Muscle layer of colon (tissue), 2 donors: ENCODE data around the gene LMO1.

Experiments
- H3K27ac ChIP-seq: one replicate; pipeline ENCODE4 v1.7.0; 2013; ENCODE audit warnings: low read depth, mild to moderate bottlenecking, low read length, moderate library complexity
- H3K27me3 ChIP-seq, 2 donors: one replicate each; pipeline ENCODE4 v1.7.0; 2013; ENCODE audit warnings: low read length in 2 of 2, mild to moderate bottlenecking in 2 of 2; ENCODE audit not compliant: insufficient read depth in 2 of 2, control insufficient read depth in 1 of 2
- H3K36me3 ChIP-seq: one replicate; pipeline ENCODE4 v1.7.0; 2013; ENCODE audit warnings: mild to moderate bottlenecking, low read length; ENCODE audit not compliant: insufficient read depth
- H3K4me1 ChIP-seq: one replicate; pipeline ENCODE4 v1.7.0; 2013; ENCODE audit warnings: mild to moderate bottlenecking, low read length; ENCODE audit not compliant: insufficient read depth
- H3K4me3 ChIP-seq, 2 donors: one replicate each; pipeline ENCODE4 v1.7.0; 2013; ENCODE audit warnings: low read length in 2 of 2, low read depth in 1 of 2, mild to moderate bottlenecking in 1 of 2, moderate library complexity in 1 of 2
- H3K9ac ChIP-seq: one replicate; pipeline ENCODE4 v1.7.0; 2013; ENCODE audit warnings: low read length
- H3K9me3 ChIP-seq: one replicate; pipeline ENCODE4 v1.7.0; 2013; ENCODE audit warnings: mild to moderate bottlenecking, low read length
- donor health status: abdominal sarcoma.
- donor health status: Adenocarcinoma of cecum.

LMO1 gene

GRCh38 chr11:8260202-8260966 lies 3.3 kb downstream of the LMO1 start:
- Histone ChIP-seq H3K27ac (no peak overlapping the region), H3K4me3 (no peak overlapping the region)

DNA sequence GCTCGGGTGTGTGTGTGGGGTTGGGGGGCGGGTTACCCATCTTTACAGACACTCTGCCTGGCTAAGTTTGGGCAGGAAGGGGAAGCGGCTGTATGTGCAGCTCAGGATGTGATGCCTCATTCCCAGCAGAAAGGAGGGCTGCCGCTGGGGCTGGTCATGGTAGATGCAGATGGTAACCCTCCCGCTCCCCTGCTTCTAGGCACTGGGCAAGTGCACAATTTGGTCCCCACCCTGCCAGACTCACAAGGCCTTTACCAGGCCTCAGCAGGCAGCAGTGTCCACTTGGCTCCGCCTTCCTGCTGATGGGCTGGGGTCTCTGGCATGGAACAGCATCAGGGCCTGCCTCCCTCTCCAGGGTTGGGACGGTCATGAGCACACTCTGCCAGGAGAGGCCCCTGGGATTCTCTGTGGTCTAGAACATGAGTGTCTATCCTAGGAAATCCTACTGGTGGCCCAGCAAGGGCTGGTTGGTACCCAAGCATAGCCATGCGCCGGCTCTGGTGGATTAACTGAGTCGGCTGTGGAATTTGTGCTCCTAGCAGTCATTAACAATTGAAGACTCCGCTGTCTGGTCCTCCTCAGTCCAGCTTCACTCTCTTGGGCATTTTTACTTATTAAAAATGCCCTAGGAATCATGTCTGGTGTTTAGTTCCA lies 4.2 kb downstream of the LMO1 start:
- Histone ChIP-seq H3K36me3 (no peaks in the 10 kb centered on the region), H3K9me3 (no peaks in the 10 kb centered on the region), H3K9ac (no peak overlapping the region), H3K27ac (no peak overlapping the region), H3K4me1 (peaks cover 7% of the 10 kb centered on the region), H3K4me3 (no peak overlapping the region), H3K27me3 (peaks cover 0 to 8% of the 10 kb centered on the region in 2 donors)

More at GRCh38 chr11:8260202-8260966, 3.3 kb downstream of the LMO1 start:
- Histone ChIP-seq H3K9ac (no peak overlapping the region), H3K36me3 (no peaks in the 10 kb centered on the region), H3K27me3 (peaks cover 5 to 13% of the 10 kb centered on the region in 2 donors), H3K9me3 (no peaks in the 10 kb centered on the region), H3K4me1 (peaks cover 7% of the 10 kb centered on the region)

DNA sequence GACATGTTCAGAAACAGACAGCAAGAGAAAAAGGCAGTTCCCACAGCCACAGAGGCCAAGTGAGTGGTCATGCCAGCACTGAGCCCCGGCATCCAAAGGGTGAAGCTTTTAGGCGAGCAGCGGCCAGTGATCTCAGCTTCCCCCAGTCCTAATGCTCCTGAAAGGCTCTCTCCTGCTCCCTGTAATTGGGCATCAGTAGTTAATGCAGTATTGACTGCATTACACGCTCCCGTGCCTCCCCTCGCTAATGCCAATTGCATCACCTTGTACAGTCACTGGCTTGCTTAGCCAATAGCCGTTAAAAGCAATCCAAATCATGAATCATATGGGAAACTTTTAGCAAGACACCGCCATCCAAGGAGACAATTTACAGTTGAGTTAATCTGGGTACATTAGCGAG lies 4.9 kb downstream of the LMO1 start:
- Histone ChIP-seq H3K9ac (no peak overlapping the region), H3K27ac (no peak overlapping the region), H3K27me3 (peaks cover 0 to 8% of the 10 kb centered on the region in 2 donors)

GRCh38 chr11:8258289-8258688 lies 5.4 kb downstream of the LMO1 start:
- H3K9ac ChIP-seq: no peak overlapping the region
- H3K4me1 ChIP-seq: peaks cover 4% of the 10 kb centered on the region
- no peaks in the 10 kb centered on the region for H3K36me3 ChIP-seq
- H3K27me3 ChIP-seq: peaks cover 0 to 7% of the 10 kb centered on the region in 2 donors
- no peak overlapping the region for H3K4me3 ChIP-seq
- H3K9me3 ChIP-seq: no peaks in the 10 kb centered on the region
- H3K27ac ChIP-seq: no peak overlapping the region

More for the DNA sequence above, 4.9 kb downstream of the LMO1 start:
- Histone ChIP-seq H3K36me3 (no peaks in the 10 kb centered on the region), H3K9me3 (no peaks in the 10 kb centered on the region), H3K4me1 (peaks cover 4% of the 10 kb centered on the region), H3K4me3 (no peak overlapping the region)

GRCh38 chr11:8257003-8257664 lies 6.5 kb downstream of the LMO1 start:
- Histone ChIP-seq H3K27me3 (peaks cover 0 to 5% of the 10 kb centered on the region in 2 donors), H3K9ac (no peak overlapping the region), H3K9me3 (no peaks in the 10 kb centered on the region), H3K4me3 (no peak overlapping the region), H3K27ac (no peak overlapping the region), H3K36me3 (no peaks in the 10 kb centered on the region), H3K4me1 (peaks cover under 1% of the 10 kb centered on the region)

DNA sequence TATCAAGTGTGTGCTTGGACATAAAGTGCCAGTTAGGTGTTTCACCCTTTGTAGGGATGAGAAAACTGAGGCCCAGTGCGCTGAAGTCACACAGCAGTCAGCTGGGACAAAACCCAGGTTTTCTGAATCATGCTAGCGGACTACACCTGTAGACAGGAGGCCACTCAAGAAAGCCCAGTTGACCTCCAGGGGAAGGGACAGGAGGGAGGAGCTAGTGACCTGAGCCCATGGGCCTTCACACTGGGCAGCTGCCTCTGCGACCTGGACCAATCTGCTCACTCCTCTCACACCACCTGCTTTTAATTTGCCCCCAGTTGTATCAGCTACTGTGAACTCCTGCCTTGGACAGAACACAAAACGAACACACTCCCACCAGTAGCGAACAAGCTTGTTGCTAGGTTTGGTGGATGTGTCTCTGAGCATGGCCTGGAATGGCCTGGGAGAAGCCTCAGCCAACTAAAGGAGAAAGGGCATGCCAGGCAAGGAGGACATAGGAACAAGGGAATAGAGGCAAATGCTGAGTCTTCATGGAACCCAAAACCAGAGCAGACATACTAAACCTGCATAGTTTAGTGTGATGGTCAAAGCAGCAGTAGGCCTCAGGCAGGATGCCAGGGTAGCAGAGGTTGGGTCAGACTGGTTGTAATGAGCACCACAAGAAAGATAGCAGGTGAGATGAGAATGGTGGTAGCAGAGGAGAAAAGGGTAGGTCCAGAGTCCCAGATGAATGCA lies 7.2 kb downstream of the LMO1 start:
- H3K4me1 ChIP-seq: no peaks in the 10 kb centered on the region
- no peak overlapping the region for H3K27ac ChIP-seq
- H3K4me3 ChIP-seq: no peak overlapping the region
- H3K27me3 ChIP-seq: peaks cover 0 to 5% of the 10 kb centered on the region in 2 donors
- no peaks in the 10 kb centered on the region for H3K9me3 ChIP-seq
- H3K9ac ChIP-seq: no peak overlapping the region
- H3K36me3 ChIP-seq: no peaks in the 10 kb centered on the region

DNA sequence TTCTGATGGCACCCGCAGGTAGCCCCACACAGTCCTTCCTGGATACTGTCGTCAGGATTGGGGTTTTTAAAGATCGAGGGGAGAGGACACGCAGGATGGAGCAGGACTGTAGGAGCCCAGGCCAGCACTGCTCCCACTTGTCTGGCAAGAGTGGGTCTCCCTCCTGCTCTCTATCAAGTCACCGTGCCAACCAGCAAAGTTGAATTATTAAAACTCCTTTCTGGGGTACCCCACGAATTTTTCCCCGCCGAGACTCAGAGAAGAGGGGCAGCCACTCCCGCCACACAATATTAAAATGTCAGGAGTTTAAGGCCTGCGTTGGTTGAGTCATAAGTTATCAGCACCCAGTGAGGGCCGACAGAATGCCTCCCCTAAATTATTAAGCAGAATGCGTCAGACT lies 10.1 kb downstream of the LMO1 start:
- H3K36me3 ChIP-seq: no peaks in the 10 kb centered on the region
- H3K4me3 ChIP-seq: no peak overlapping the region
- no peaks in the 10 kb centered on the region for H3K27me3 ChIP-seq
- H3K9me3 ChIP-seq: no peaks in the 10 kb centered on the region
- H3K4me1 ChIP-seq: no peaks in the 10 kb centered on the region
- H3K27ac ChIP-seq: no peak overlapping the region
- no peak overlapping the region for H3K9ac ChIP-seq

- Histone ChIP-seq H3K9ac (no peak overlapping the region), H3K27me3 (no peaks in the 10 kb centered on the region), H3K27ac (no peak overlapping the region), H3K36me3 (no peaks in the 10 kb centered on the region), H3K9me3 (no peaks in the 10 kb centered on the region), H3K4me1 (no peaks in the 10 kb centered on the region), H3K4me3 (no peak overlapping the region)
Measured at GRCh38 chr11:8252946-8253345, 10.7 kb downstream of the LMO1 start.

- Histone ChIP-seq H3K9ac (no peak overlapping the region), H3K4me1 (no peaks in the 10 kb centered on the region)
Measured at GRCh38 chr11:8252388-8252787, 11.3 kb downstream of the LMO1 start.

GRCh38 chr11:8251616-8252295 lies 11.9 kb downstream of the LMO1 start:
- Histone ChIP-seq H3K9ac (no peak overlapping the region), H3K36me3 (no peaks in the 10 kb centered on the region), H3K4me1 (no peaks in the 10 kb centered on the region), H3K9me3 (no peaks in the 10 kb centered on the region), H3K27ac (no peak overlapping the region), H3K4me3 (no peak overlapping the region), H3K27me3 (peaks cover 0 to 1% of the 10 kb centered on the region in 2 donors)

More at GRCh38 chr11:8252388-8252787, 11.3 kb downstream of the LMO1 start:
- H3K36me3 ChIP-seq: no peaks in the 10 kb centered on the region
- H3K9me3 ChIP-seq: no peaks in the 10 kb centered on the region
- no peaks in the 10 kb centered on the region for H3K27me3 ChIP-seq
- H3K4me3 ChIP-seq: no peak overlapping the region
- no peak overlapping the region for H3K27ac ChIP-seq
